ENCODE measurements around the gene KLF13. TPM values are rescaled to one million over a fixed set of nuclear protein-coding genes. Genes with fewer than 3 reads are reported as not detected.

KLF13 gene
- total RNA-seq, 2 donors from 2014 or later: 25.7 to 38.4 TPM

DNA sequence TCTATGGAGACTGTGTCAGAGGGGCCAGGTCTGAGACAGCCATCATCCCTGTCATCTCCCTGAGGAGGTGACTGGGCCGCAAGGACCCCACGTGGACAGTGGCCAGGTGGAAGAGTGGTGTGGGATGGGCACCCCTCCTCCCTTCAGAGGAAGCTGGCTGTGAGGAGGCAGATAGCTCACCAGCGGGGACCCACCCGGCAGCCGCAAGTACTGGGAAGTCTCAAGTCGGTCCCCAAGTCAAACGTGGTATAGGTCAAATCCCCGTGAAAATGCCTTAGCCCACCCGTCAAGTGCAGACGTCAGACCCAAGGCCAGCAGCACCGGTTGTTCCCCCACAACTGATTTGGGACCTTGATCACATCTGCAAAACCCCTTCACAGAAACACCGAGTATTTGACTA, 12.3 kb upstream of the KLF13 start:
- 81 to 85% methylated on average over 12 of the region's 12 CpGs for WGBS, 2 donors
- Histone ChIP-seq H3K9me3 (peaks cover 0 to 10% (median 0%) of the 10 kb centered on the region in 3 donors), H3K4me3 (no peak overlapping the region), H3K36me3 (replicated peaks in 1 of 2; ENCODE audit: insufficient read depth in 1 of 2, low read depth in 2 of 2) (no peaks in the 10 kb centered on the region), H3K27me3 (no peaks in the 10 kb centered on the region), H3K27ac (no peak overlapping the region), H3K4me1 (no peaks in the 10 kb centered on the region)
- DNase-seq (no peak), ATAC-seq (no peak)
- no peak for TF ChIP-seq POLR2A (IDR thresholded peaks at IDR 0.05)
- TF ChIP-seq CTCF (IDR thresholded peaks at IDR 0.05): no peak
- intact Hi-C loops (cut with DNase I): loop anchor here (10.0 kb wide), 1 partner anchor 90 kb away; no protein-coding TSS in a partner anchor

GRCh38 chr15:31316135-31316795, 10.4 kb upstream of the KLF13 start:
- TF ChIP-seq POLR2A (IDR thresholded peaks at IDR 0.05) (no peak), CTCF (IDR thresholded peaks at IDR 0.05) (no peak)
- intact Hi-C loops (cut with DNase I): loop anchor here (10.0 kb wide), 1 partner anchor 91 kb away; no protein-coding TSS in a partner anchor

DNA sequence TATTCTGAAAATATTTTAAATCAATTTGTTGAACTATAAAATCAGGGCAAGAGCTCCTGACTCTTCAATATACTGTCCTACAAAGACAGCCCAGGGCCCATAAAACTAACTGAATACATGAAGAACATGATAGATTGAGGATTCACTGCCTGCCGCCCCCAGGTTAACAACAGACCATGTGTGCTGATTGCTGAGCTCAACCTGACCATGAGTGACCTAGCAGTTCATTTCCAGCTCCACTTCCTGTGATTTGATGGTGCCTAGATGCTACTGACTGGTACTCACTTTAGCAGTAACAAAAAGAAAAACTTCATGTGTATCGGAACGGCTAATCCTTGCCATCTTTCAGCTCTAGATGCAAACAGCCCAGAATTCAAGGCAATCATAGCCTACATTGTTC, 9.6 kb upstream of the KLF13 start:
- DNase-seq: no peak
- H3K27ac ChIP-seq: no peak overlapping the region
- no peaks in the 10 kb centered on the region for H3K27me3 ChIP-seq
- TF ChIP-seq CTCF (IDR thresholded peaks at IDR 0.05) (no peak), POLR2A (IDR thresholded peaks at IDR 0.05) (no peak)
- intact Hi-C loops (cut with DNase I): loop anchor here (10.0 kb wide), 1 partner anchor 92 kb away; no protein-coding TSS in a partner anchor
- no peaks in the 10 kb centered on the region for H3K36me3 ChIP-seq (replicated peaks in 1 of 2; ENCODE audit: insufficient read depth in 1 of 2, low read depth in 2 of 2)
- H3K4me1 ChIP-seq: no peaks in the 10 kb centered on the region
- H3K9me3 ChIP-seq: peaks cover 0 to 10% (median 0%) of the 10 kb centered on the region in 3 donors
- no peak overlapping the region for H3K4me3 ChIP-seq
- no peak for ATAC-seq
- 87 to 95% methylated on average over 3 of the region's 3 CpGs for WGBS, 2 donors

More at GRCh38 chr15:31316135-31316795, 10.4 kb upstream of the KLF13 start:
- Histone ChIP-seq H3K4me3 (no peak overlapping the region), H3K27me3 (no peaks in the 10 kb centered on the region), H3K9me3 (peaks cover 0 to 10% (median 0%) of the 10 kb centered on the region in 3 donors), H3K4me1 (no peaks in the 10 kb centered on the region), H3K36me3 (replicated peaks in 1 of 2; ENCODE audit: insufficient read depth in 1 of 2, low read depth in 2 of 2) (no peaks in the 10 kb centered on the region), H3K27ac (no peak overlapping the region)
- ATAC-seq: no peak
- no peak for DNase-seq
- 88 to 92% methylated on average over 4 to 8 of the region's 8 CpGs for WGBS, 2 donors

DNA sequence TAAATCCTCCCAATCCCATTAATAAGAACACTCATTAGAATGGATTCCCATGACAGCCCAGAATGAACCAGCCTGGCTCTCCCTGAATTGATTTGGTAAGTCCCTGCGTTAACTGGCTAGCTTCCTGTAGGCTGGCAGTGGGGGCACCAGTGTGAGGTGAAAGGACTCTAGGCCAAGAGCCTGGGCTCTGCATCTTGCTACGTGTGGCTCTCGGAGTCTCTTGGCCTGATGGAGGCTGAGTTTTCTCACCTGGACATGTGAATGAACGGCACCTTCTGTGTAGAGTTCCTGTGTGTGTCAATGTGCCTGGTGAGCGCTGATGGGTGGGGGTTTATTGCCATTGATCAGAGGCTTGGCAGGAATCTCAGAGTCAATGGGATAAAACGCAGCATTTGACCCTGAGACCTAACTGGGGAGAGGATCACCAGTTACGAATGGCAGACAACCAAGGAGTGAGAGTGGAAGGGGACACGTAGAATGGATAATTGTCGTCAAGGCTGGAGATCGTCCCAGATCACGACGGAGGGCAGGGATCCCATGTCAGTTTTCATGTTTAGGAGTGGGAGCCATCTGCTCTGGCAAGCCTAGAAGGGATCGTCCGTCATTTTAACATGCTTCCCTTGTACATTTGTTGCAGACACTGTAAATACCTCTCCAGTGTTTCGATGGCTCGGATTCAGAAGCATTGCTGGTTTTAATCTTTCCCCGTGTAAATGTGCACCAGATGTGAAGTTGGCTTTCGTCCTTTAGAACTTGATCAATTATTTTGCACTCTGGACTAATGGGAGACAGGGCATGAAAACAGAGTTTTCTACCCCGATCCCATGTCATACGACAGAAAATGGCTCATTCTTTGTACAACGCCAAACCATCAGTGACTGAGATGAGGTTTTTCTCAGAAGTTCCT, 9.0 kb upstream of the KLF13 start:
- no peak overlapping the region for H3K27ac ChIP-seq
- 61 to 69% methylated on average over 19 to 21 of the region's 21 CpGs for WGBS, 2 donors
- no peaks in the 10 kb centered on the region for H3K36me3 ChIP-seq (replicated peaks in 1 of 2; ENCODE audit: insufficient read depth in 1 of 2, low read depth in 2 of 2)
- intact Hi-C loops (cut with DNase I): loop anchor here (10.0 kb wide), 1 partner anchor 93 kb away; no protein-coding TSS in a partner anchor
- no peaks in the 10 kb centered on the region for H3K4me1 ChIP-seq
- no peak overlapping the region for H3K4me3 ChIP-seq
- TF ChIP-seq CTCF (IDR thresholded peaks at IDR 0.05): no peak
- TF ChIP-seq POLR2A (IDR thresholded peaks at IDR 0.05): no peak
- H3K27me3 ChIP-seq: no peaks in the 10 kb centered on the region
- H3K9me3 ChIP-seq: peaks cover 0 to 10% (median 0%) of the 10 kb centered on the region in 3 donors
- ATAC-seq: no peak
- DNase-seq: no peak

All from body of pancreas (tissue), 4 donors.